Liver (tissue), 9 donors: ENCODE data around the gene GMDS. TPM values are rescaled to one million over a fixed set of nuclear protein-coding genes. Genes with fewer than 3 reads are reported as not detected.
A peak's percentile ranks its signal among the peaks of the same experiment; 100 is the strongest.

Experiments used
- DNase-seq: peaks from one replicate; pipeline ENCODE4 v3.0.0-alpha.2; 2017; ENCODE audit warnings: low spot score
- H3K27ac ChIP-seq, 2 donors: one replicate each; pipeline ENCODE4 v1.7.0; 2013; ENCODE audit warnings: inconsistent platforms in 2 of 2, low read length in 2 of 2, control low read depth in 1 of 2, low read depth in 1 of 2, mild to moderate bottlenecking in 1 of 2
- H3K27me3 ChIP-seq, 4 donors: one replicate each; pipeline versions ENCODE4 v1.6.1 to v1.7.0; 2013; ENCODE audit warnings: low read length in 3 of 4, inconsistent platforms in 1 of 4, mild to moderate bottlenecking in 1 of 4, moderate library complexity in 1 of 4; ENCODE audit not compliant: control insufficient read depth in 4 of 4, insufficient read depth in 4 of 4
- H3K36me3 ChIP-seq, 4 donors: one replicate each; pipeline versions ENCODE4 v1.6.1 to v1.7.0; 2013; ENCODE audit warnings: low read length in 3 of 4, mild to moderate bottlenecking in 3 of 4, low read depth in 1 of 4, moderate library complexity in 1 of 4; ENCODE audit not compliant: control insufficient read depth in 4 of 4, insufficient read depth in 3 of 4
- H3K4me1 ChIP-seq, 4 donors: one replicate each; pipeline versions ENCODE4 v1.6.1 to v1.7.0; 2013; ENCODE audit warnings: low read length in 3 of 4, mild to moderate bottlenecking in 3 of 4, moderate library complexity in 1 of 4; ENCODE audit not compliant: control insufficient read depth in 4 of 4, insufficient read depth in 4 of 4
- H3K4me3 ChIP-seq, 3 donors: one replicate each; pipeline versions ENCODE4 v1.6.1 to v1.7.0; 2013; ENCODE audit warnings: low read length in 3 of 3, control low read depth in 1 of 3, low read depth in 1 of 3, mild to moderate bottlenecking in 1 of 3
- H3K9ac ChIP-seq, 2 donors: one replicate each; pipeline ENCODE4 v1.7.0; 2013; ENCODE audit warnings: low read length in 2 of 2, mild to moderate bottlenecking in 2 of 2, moderate library complexity in 2 of 2, control low read depth in 1 of 2, low read depth in 1 of 2
- H3K9me3 ChIP-seq, 4 donors: one replicate each; pipeline versions ENCODE4 v1.6.1 to v1.7.0; 2013; ENCODE audit warnings: low read length in 3 of 4; ENCODE audit not compliant: control insufficient read depth in 4 of 4
- EGR1 ChIP-seq, 2 donors: IDR thresholded peaks; 2 replicates each; pipeline ENCODE4 v1.6.1; 2016 to 2018; ENCODE audit warnings: antibody characterized with exemption in 2 of 2, low read depth in 2 of 2
- FOXA1 ChIP-seq: IDR thresholded peaks from 2 replicates; pipeline ENCODE4 v1.6.1; 2016; ENCODE audit warnings: antibody characterized with exemption
- FOXA2 ChIP-seq: IDR thresholded peaks from 2 replicates; pipeline ENCODE4 v1.6.1; 2016; ENCODE audit warnings: antibody characterized with exemption
- GABPA ChIP-seq, 2 donors: IDR thresholded peaks in 1 of 2; conservative IDR thresholded peaks in 1 of 2; 2 replicates each; pipeline ENCODE4 v1.6.1; 2016; ENCODE audit warnings: antibody characterized with exemption in 2 of 2, mild to moderate bottlenecking in 1 of 2, moderate library complexity in 1 of 2
- HNF4A ChIP-seq, 2 donors: conservative IDR thresholded peaks; 2 replicates each; pipeline ENCODE4 v1.6.1; 2016; ENCODE audit warnings: antibody characterized with exemption in 2 of 2, mild to moderate bottlenecking in 2 of 2
- HNF4G ChIP-seq: IDR thresholded peaks from 2 replicates; pipeline ENCODE4 v1.6.1; 2016; ENCODE audit warnings: antibody characterized with exemption
- JUND ChIP-seq, 2 donors: IDR thresholded peaks; 2 replicates each; pipeline ENCODE4 v1.6.1; 2016; ENCODE audit warnings: antibody characterized with exemption in 2 of 2
- RAD21 ChIP-seq, 2 donors: IDR thresholded peaks; 2 replicates each; pipeline ENCODE4 v1.6.1; 2016; ENCODE audit warnings: antibody characterized with exemption in 2 of 2, mild to moderate bottlenecking in 2 of 2
- RXRA ChIP-seq, 2 donors: IDR thresholded peaks; 2 replicates each; pipeline ENCODE4 v1.6.1; 2017 to 2018; ENCODE audit warnings: antibody characterized with exemption in 2 of 2, mild to moderate bottlenecking in 1 of 2
- SP1 ChIP-seq: IDR thresholded peaks from 2 replicates; pipeline ENCODE4 v1.6.1; 2018; ENCODE audit warnings: antibody characterized with exemption, mild to moderate bottlenecking
- YY1 ChIP-seq: IDR thresholded peaks from 2 replicates; pipeline ENCODE4 v1.6.1; 2016; ENCODE audit warnings: antibody characterized with exemption, mild to moderate bottlenecking
- WGBS: extraction: QIAGEN DNeasy Blood & Tissue Kit; methylation state at CpG from one replicate; pipeline ENCODE4 v1.1.7; 2013; 5-methylcytosine and 5-hydroxymethylcytosine counted together
- polyA plus RNA-seq, 2 donors: library from polyadenylated mRNA; stranded (reverse) in 1 of 2; unstranded in 1 of 2; fragments of 200-250 nt in 1 of 2; fragments of >200 nt in 1 of 2; fragmentation: Nextera tagmentation in 1 of 2; extraction: Ambion mirVana in 1 of 2; gene quantifications; one replicate each; pipeline versions ENCODE4 v1.2.1 to v1.2.3, GENCODE V29; 2013 to 2015
- total RNA-seq, 2 donors: library from RNA; depleted of rRNA; stranded (reverse); fragments of >200 nt; gene quantifications; one replicate each; pipeline ENCODE4 v1.2.3, GENCODE V29; 2014
- TF ChIP-seq, protein P1 (sequence below): IDR thresholded peaks from 2 replicates; pipeline ENCODE4 v1.6.1; 2016; ENCODE audit warnings: antibody characterized with exemption, mild to moderate bottlenecking
- TF ChIP-seq, protein P2 (sequence below): IDR thresholded peaks from 2 replicates; pipeline ENCODE4 v1.6.1; 2016; ENCODE audit warnings: antibody characterized with exemption
- TF ChIP-seq, protein P3 (sequence below): IDR thresholded peaks from 2 replicates; pipeline ENCODE4 v1.6.1; 2016; ENCODE audit warnings: antibody characterized with exemption
- TF ChIP-seq, protein P4 (sequence below): IDR thresholded peaks from 2 replicates; pipeline ENCODE4 v1.6.1; 2016; ENCODE audit warnings: antibody characterized with exemption
- TF ChIP-seq, protein P5 (sequence below): fragments of 150-350 bp; IDR thresholded peaks from 2 replicates; pipeline ENCODE4 v1.5.1; 2017; ENCODE audit warnings: improper control_type of control experiment, low read depth, low read length; ENCODE audit not compliant: missing input control
- donor health status: healthy.
- donor health status: healthy.
- donor health status: healthy.
- donor health status: healthy.
- donor health status: healthy.

The GMDS gene
- total and polyA plus RNA-seq, 4 donors, result 3.5 to 15.6 (median 13.0) TPM

DNA sequence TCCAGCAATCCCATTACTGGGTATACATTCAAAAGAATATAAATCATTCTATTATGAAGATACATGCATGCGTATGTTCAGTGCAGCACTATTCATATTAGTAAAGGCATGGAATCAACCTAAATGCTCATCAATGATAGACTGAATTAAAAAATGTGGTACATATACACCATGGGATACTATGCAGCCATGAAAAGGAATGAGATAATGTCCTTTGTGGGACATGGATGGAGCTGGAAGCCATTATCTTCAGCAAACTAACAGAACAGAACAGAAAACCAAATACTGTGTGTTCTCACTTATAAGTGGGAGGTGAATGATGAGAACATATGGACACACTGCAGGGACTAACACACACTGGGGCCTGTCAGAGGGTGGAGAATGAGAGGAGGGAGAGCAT is 261.6 kb downstream of the GMDS start (continued):
- TF ChIP-seq, protein P1, sequence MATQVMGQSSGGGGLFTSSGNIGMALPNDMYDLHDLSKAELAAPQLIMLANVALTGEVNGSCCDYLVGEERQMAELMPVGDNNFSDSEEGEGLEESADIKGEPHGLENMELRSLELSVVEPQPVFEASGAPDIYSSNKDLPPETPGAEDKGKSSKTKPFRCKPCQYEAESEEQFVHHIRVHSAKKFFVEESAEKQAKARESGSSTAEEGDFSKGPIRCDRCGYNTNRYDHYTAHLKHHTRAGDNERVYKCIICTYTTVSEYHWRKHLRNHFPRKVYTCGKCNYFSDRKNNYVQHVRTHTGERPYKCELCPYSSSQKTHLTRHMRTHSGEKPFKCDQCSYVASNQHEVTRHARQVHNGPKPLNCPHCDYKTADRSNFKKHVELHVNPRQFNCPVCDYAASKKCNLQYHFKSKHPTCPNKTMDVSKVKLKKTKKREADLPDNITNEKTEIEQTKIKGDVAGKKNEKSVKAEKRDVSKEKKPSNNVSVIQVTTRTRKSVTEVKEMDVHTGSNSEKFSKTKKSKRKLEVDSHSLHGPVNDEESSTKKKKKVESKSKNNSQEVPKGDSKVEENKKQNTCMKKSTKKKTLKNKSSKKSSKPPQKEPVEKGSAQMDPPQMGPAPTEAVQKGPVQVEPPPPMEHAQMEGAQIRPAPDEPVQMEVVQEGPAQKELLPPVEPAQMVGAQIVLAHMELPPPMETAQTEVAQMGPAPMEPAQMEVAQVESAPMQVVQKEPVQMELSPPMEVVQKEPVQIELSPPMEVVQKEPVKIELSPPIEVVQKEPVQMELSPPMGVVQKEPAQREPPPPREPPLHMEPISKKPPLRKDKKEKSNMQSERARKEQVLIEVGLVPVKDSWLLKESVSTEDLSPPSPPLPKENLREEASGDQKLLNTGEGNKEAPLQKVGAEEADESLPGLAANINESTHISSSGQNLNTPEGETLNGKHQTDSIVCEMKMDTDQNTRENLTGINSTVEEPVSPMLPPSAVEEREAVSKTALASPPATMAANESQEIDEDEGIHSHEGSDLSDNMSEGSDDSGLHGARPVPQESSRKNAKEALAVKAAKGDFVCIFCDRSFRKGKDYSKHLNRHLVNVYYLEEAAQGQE, result no peak

DNA sequence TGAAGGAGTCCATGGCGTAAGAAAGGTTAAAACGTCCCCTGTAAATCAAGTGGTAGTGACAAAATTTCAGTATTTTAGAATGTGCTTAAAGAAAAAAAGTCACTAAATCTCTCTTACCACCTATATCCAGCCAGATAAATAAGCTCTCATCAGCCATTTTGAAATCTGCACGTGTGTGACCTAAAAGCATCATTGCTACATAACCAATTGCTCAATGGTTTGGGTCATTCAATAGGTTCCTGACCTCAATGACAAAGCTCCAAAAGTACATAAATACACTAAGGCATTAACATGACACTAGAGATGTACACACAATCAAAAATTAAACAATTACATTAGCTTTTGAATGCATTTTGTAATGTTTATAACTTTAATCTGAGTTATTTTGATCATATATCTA is 272.4 kb downstream of the GMDS start:
- H3K4me3 ChIP-seq, result no peak overlapping the region
- H3K27ac ChIP-seq, result no peak overlapping the region
- no peaks in the 10 kb centered on the region for H3K36me3 ChIP-seq
- peaks cover 0 to 8% (median 1%) of the 10 kb centered on the region in 4 donors for H3K4me1 ChIP-seq
- no peaks in the 10 kb centered on the region for H3K27me3 ChIP-seq
- TF ChIP-seq JUND (IDR thresholded peaks at IDR 0.05) (peak in 1 of 2 donors; percentile 40), RXRA (IDR thresholded peaks at IDR 0.05) (peak; percentile 81 to 90), YY1 (peak; percentile 96), RAD21 (IDR thresholded peaks at IDR 0.05) (peak; percentile 26 to 30), GABPA (IDR thresholded peaks at IDR 0.05 in 1 of 2, conservative IDR thresholded peaks at IDR 0.05 in 1 of 2) (no peak), HNF4A (conservative IDR thresholded peaks at IDR 0.05) (peak; percentile 70 to 72), FOXA2 (peak; percentile 26), FOXA1 (no peak), HNF4G (no peak), SP1 (peak; percentile 11), EGR1 (IDR thresholded peaks at IDR 0.05; ENCODE audit: low read depth in 2 of 2) (peak in 1 of 2 donors; percentile 40)
- TF ChIP-seq, protein P2, sequence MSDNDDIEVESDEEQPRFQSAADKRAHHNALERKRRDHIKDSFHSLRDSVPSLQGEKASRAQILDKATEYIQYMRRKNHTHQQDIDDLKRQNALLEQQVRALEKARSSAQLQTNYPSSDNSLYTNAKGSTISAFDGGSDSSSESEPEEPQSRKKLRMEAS, result peak; percentile 51
- TF ChIP-seq, protein P3, sequence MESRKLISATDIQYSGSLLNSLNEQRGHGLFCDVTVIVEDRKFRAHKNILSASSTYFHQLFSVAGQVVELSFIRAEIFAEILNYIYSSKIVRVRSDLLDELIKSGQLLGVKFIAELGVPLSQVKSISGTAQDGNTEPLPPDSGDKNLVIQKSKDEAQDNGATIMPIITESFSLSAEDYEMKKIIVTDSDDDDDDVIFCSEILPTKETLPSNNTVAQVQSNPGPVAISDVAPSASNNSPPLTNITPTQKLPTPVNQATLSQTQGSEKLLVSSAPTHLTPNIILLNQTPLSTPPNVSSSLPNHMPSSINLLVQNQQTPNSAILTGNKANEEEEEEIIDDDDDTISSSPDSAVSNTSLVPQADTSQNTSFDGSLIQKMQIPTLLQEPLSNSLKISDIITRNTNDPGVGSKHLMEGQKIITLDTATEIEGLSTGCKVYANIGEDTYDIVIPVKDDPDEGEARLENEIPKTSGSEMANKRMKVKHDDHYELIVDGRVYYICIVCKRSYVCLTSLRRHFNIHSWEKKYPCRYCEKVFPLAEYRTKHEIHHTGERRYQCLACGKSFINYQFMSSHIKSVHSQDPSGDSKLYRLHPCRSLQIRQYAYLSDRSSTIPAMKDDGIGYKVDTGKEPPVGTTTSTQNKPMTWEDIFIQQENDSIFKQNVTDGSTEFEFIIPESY, result peak; percentile 68
- TF ChIP-seq, protein P4, sequence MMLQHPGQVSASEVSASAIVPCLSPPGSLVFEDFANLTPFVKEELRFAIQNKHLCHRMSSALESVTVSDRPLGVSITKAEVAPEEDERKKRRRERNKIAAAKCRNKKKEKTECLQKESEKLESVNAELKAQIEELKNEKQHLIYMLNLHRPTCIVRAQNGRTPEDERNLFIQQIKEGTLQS, result no peak
- TF ChIP-seq, protein P1, result peak; percentile 21
- TF ChIP-seq, protein P5, sequence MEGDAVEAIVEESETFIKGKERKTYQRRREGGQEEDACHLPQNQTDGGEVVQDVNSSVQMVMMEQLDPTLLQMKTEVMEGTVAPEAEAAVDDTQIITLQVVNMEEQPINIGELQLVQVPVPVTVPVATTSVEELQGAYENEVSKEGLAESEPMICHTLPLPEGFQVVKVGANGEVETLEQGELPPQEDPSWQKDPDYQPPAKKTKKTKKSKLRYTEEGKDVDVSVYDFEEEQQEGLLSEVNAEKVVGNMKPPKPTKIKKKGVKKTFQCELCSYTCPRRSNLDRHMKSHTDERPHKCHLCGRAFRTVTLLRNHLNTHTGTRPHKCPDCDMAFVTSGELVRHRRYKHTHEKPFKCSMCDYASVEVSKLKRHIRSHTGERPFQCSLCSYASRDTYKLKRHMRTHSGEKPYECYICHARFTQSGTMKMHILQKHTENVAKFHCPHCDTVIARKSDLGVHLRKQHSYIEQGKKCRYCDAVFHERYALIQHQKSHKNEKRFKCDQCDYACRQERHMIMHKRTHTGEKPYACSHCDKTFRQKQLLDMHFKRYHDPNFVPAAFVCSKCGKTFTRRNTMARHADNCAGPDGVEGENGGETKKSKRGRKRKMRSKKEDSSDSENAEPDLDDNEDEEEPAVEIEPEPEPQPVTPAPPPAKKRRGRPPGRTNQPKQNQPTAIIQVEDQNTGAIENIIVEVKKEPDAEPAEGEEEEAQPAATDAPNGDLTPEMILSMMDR, result no peak
- WGBS, result 79% methylated on average over 3 of the region's 3 CpGs
- H3K9ac ChIP-seq, result no peak overlapping the region
- H3K9me3 ChIP-seq, result no peaks in the 10 kb centered on the region
- no peak for DNase-seq
